NK-92 (cell line): Measurements from ENCODE around the gene GALM.
"Not testable (repeated sequence)": the region's sequence is repeated elsewhere in the genome, so short reads cannot be mapped to it uniquely, and the experiment has no call there.

ENCODE experiments used
- DNase-seq: peaks from one replicate; lab custom pipeline; 2025; ENCODE audit not compliant: unreplicated experiment; lab: John Stamatoyannopoulos, UW

The GALM gene

DNA sequence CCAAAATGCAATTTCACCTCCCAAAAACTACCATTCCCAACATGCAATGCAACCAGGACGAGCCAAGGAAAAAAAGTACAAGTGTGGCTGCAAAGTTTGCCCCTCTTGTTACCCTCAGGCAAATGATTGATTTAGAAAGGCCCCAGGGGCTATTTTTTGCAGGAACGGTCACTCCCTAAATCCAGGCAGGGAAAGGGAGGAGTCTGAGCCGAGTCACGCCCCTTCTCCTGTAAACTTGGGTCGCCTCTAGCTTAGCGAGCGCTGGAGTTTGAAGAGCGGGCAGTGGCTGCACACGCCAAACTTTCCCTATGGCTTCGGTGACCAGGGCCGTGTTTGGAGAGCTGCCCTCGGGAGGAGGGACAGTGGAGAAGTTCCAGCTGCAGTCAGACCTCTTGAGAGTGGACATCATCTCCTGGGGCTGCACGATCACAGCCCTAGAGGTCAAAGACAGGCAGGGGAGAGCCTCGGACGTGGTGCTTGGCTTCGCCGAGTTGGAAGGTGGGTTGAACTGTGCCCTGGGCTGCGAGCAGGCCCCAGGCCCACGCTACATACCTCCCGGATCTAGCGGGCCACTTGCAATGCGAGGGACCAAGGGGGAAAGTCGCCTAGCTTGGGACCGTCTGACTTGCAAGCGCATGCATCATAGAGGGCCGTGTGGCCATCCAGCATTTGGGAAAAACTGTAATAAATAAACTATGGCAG is at the start of gene GALM:
GALM (plus strand) TSS at position 261 of the 702 bp plus-strand sequence; CDS start at position 309, 48 bp downstream.
- DNase-seq = no peak

DNA sequence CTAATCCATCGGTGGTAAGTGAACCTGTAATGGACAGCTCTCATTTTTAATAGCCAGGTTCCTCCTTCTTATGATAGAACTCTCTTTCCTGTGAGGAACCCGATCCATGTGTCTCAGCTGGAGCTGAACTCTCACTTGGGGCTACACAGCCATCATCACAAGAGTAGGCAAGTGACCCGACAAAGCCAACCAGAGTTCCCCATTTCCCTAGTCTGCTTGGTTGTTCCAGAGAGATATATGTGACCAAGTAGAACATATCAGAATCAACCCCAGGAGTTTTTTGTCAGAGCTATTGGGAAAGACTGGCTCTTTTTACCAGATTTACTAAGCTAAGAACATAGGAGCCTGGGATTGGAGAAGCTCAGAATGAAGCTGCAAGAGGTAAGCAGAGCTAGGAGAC is 48.6 kb upstream of the GALM start:
- DNase-seq = no peak

DNA sequence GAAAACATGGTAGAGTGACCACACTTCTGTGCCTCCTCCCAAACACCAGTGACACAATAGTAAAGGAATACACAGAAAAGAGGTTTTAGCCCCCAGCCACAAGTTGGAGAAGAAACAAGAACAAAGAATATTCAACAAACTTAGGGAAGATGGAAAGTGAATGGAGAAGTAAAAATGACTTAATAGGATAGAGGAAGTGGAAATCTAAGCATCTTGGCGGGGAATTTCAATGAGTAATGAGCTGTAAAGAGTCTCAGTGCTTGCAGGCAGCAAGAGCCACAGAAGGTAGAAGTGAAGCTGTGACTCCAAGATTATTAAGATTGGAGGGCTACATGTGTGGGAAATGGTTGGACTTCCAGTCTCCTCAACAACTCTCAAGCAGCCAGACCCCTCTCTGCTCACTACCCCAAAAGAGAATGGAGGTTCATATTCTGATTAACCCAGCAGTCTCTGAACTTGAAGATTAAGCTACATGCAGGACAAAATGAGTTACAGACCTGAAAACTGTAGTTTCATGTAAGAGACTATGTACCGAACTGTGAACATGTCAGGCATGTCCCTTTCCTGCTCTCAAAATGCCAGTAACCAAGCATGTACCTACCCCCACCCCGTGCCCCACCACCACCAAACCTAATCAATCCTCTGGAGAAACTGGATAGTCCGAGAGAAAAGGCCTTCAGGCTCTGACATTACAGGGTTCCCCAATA is 46.3 kb upstream of the GALM start:
- no peak for DNase-seq

DNA sequence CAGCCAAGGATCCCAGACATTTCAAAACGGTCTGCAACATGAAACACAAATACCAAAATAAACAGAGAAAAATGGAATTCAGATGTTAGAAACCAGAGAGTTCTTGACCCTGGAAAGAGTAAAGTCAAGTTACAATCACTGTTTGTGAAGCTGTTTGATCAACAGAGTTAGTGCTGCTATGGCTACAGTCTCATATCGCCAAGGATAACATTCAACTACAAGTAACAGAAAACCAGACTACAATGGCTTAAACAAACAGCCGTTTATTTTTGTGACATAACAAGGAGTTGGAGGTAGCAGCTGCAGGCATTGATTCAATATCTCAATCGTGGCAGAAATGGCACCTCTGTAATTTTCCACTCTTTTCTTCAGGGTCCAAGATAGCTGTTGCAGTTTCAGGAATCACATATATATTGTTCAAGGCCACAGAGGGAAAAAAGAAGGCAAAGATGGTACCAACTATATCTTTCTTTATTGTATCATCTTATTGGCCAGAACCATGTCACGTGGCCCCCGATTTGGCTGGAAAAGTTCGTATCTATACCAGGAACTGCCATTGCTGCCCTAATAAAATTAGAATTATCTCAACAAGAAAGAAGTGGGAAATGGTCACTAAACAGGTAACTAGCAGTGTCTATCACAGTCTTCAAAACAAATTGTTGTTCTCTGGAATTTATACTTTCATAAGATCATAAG is 45.5 kb upstream of the GALM start:
- no peak for DNase-seq

DNA sequence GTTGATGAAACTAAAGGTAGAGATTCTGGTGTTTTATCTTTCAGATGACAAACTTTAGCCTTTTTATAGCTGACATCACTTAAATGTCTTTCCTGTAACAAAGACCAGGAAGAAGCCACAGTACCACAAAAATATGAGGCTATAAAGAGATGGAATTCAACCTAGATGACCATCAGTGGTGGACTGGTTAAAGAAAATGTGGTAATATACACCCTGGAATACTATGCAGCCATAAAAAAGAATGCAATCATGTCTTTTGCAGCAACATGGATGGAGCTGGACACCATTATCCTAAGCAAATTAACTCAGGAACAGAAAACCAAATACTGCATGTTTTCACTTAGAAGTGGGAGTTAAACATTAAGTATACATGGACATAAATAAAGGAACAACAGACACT is 44.9 kb upstream of the GALM start:
- DNase-seq = no peak

DNA sequence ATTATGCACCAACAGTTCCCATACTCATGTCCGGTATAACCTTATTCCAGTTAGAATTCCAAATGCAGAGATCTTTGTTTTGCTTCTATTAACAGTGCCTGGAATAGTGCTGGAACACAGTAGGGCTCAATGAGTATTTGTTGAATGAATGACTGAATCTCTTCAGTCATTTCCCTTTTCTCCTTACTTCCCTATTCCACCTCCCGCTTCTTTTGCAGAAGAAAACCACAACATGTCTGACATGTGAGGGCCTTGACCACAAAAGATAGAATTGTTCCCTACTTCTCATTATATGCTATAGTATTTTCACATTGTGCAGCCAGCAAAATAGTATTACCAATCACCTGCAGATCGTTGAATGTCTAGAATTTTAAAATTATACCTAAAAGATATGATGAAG is 43.7 kb upstream of the GALM start:
- no peak for DNase-seq

DNA sequence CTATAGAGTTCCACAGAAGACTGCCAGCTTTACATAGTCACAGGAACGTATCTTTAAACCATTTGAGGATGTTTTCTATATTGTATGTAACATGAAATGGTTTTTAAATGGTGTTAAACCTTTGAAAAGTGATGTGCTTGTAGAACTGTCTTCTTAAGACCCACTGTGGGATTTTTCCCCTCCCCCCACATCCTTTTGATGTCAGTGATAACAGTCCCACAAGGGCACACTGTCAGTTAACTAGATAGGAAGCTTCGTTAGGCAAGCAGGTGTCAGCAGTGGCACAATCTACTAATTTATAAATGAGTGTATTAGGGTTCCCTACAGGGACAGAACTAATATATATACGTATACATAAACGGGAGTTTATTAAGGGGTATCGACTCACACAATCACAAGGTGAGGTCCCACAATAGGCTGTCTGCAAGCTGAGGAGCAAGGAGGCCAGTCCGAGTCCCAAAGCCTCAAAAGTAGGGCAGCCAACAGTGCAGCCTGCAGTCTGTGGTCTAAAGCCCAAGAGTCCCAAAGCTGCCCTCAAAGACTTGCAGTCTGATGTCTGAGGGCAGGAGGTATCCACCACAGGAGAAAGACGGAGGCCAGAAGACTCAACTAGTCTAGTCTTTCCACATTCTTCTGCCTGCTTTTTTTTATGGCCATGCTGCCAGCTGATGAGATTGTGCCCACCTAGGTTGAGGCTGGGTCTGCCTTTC is 39.4 kb upstream of the GALM start:
- DNase-seq = no peak

DNA sequence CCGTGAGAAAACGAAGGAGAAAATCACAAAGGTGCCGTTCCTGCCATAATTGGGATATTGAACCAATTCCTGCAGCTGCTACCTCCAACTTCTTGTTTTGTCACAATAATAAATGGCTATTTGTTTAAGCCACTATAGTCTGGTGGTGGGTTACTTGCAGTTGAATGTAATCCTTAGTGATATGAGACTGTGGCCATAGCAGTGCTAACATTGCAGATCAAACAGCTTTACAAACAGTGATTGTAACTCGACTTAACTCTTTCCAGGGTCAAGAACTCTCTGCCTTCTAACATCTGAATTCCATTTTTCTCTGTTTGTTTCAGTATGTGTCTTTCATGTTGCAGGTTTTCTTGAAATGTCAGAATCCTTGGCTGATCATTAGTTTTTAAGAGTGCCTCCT is 38.5 kb upstream of the GALM start:
- no peak for DNase-seq

GRCh38 chr2:38629684-38630083 is 36.2 kb upstream of the GALM start:
- no peak for DNase-seq

- no peak for DNase-seq
Observed at GRCh38 chr2:38631976-38632375, 33.9 kb upstream of the GALM start.

- DNase-seq = no peak
Observed at GRCh38 chr2:38632980-38633379, 32.9 kb upstream of the GALM start.

DNA sequence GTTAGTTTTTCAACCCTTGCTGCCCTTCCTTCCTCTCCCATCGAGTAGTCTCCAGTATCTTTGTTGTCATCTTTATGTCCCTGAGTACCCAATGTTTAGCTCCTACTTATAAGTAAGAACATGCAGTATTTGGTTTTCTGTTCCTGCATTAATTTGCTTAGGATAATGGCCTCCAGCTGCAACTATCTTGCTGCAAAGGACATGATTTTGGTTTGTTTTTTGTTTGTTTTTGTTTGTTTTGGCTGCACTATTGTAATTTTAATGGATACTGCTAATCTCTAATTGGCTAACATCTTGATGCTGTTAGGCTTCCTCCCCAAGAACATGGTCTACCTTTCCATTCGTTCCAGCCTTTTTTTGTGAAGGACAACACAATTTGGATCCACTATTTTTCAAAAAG is 32.0 kb upstream of the GALM start:
- no peak for DNase-seq

GRCh38 chr2:38634684-38635083 is 31.2 kb upstream of the GALM start:
- DNase-seq = no peak

GRCh38 chr2:38635139-38635538 is 30.8 kb upstream of the GALM start:
- DNase-seq = no peak

- DNase-seq = no peak
Observed at GRCh38 chr2:38636069-38636468, 29.8 kb upstream of the GALM start.

GRCh38 chr2:38642373-38643017 is 23.4 kb upstream of the GALM start:
- DNase-seq = not testable (repeated sequence)

- DNase-seq = no peak
Observed at GRCh38 chr2:38643021-38643671, 22.8 kb upstream of the GALM start.

DNA sequence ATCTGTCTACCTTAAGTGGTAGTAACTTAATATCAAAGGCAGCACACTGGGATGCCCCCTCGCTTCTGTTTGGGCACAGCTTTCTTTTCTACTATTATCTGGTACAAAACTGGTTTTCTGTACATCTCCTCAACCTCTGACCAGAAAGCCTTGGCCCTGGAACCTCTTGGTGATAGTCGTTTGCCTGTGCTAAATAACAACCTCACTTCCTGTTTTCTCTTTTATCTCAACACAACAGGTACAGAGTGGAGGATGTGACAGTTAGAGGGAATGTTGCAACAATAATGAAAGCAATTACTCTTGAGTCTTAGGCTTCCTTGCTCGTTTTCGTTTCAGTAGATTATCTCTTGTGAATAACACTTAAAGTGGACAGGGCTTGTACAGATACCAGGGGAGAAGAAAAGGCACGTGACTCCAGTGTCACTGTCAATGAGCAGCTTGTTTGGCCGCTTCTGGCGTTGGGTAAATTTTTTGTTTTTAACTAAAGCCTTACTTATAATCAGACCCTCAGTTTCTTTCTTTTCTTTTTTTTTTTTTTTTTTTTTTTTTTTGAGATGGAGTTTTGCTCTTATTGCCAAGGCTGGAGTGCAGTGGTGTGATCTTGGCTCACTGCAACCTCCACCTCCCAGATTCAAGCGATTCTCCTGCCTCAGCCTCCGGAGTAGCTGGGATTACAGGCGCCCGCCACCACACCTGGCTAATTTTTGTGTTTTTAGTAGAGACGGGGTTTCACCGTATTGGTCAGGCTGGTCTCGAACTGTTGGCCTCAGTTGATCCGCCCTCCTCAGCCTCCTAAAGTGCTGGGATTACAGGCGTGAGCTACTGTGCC is 22.0 kb upstream of the GALM start:
- not testable (repeated sequence) for DNase-seq

GRCh38 chr2:38648107-38648761 is 17.7 kb upstream of the GALM start:
- DNase-seq = no peak
